BLaER1 treated with 17β-estradiol and CSF1 and Interleukin-3, amounts not matched to agents 10 nM and 100 nM (cell line): ENCODE data around the gene CNTNAP3B.
"Not testable (repeated sequence)": the region's sequence is repeated elsewhere in the genome, so short reads cannot be mapped to it uniquely, and the experiment has no call there.

Experiments
- H3K27ac ChIP-seq, 11 experiments: shearing (Covaris generic); formaldehyde crosslinking; 2 replicates each; pipeline ENCODE4 v1.8.1; 2022
- H3K27me3 ChIP-seq, 11 experiments: shearing (Covaris generic); formaldehyde crosslinking; 2 replicates each; pipeline ENCODE4 v1.8.1; 2022
- H3K36me3 ChIP-seq, 11 experiments: shearing (Covaris generic); formaldehyde crosslinking; 2 replicates each; pipeline ENCODE4 v1.8.1; 2022
- H3K4me1 ChIP-seq, 10 experiments: shearing (Covaris generic); formaldehyde crosslinking; 2 replicates each; pipeline ENCODE4 v1.8.1; 2022
- H3K4me2 ChIP-seq, 11 experiments: shearing (Covaris generic); formaldehyde crosslinking; 2 replicates each; pipeline ENCODE4 v1.8.1; 2022
- H3K4me3 ChIP-seq, 10 experiments: shearing (Covaris generic); formaldehyde crosslinking; 2 replicates each; pipeline ENCODE4 v1.8.1; 2022
- H3K9ac ChIP-seq, 11 experiments: shearing (Covaris generic); formaldehyde crosslinking; 2 replicates each; pipeline ENCODE4 v1.8.1; 2022
- H3K9me3 ChIP-seq, 11 experiments: shearing (Covaris generic); formaldehyde crosslinking; replicated peaks in 1 of 11; 2 replicates each; pipeline ENCODE4 v1.8.1; 2022
- H4K20me1 ChIP-seq, 11 experiments: shearing (Covaris generic); formaldehyde crosslinking; 2 replicates each; pipeline ENCODE4 v1.8.1; 2022

The CNTNAP3B gene

DNA sequence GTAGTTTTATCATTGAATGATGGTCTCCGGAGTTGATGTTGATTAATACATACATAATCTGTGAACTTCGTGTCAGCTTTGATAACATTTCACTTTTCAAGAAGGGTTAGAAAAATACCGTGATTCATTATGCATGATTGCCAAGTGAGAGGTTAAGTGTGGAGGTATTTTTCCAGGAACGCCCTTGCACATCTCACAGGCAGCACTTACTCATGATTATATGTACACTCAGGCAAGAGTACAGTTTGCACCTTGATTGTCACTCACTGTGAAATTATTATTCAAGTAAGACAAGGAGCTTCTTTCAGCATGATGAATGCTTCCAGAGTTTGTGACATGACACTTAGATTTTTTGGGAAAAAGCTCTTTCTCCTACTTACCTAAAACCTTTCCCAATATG, 223.7 kb downstream of the CNTNAP3B start:
- H3K9me3 ChIP-seq, H4K20me1 ChIP-seq: not testable (repeated sequence)

DNA sequence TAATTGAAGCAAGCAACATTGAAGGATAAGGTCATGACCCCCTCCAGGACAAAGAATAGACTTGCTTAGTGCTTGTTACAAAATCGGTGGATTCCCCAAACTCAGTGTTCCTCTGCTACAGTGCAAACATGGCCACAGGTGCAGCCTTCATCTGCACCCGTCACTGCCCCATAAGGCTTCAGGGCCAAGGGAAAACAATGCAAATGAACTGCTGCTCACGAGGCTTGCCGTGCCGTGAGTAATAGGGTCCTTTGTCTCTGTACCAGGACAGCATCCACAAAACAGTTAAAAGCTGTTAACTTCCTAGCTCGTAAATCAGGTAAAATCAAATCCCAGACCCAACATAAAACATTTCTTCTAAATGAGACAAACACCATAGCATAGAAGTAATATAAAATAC, 226.5 kb downstream of the CNTNAP3B start:
- H3K4me3 ChIP-seq, H3K4me1 ChIP-seq: not testable (repeated sequence)

More for the DNA sequence above, 223.7 kb downstream of the CNTNAP3B start:
- H3K27me3 ChIP-seq, H3K27ac ChIP-seq, H3K36me3 ChIP-seq, H3K9ac ChIP-seq, H3K4me3 ChIP-seq, H3K4me1 ChIP-seq, H3K4me2 ChIP-seq: not testable (repeated sequence)

DNA sequence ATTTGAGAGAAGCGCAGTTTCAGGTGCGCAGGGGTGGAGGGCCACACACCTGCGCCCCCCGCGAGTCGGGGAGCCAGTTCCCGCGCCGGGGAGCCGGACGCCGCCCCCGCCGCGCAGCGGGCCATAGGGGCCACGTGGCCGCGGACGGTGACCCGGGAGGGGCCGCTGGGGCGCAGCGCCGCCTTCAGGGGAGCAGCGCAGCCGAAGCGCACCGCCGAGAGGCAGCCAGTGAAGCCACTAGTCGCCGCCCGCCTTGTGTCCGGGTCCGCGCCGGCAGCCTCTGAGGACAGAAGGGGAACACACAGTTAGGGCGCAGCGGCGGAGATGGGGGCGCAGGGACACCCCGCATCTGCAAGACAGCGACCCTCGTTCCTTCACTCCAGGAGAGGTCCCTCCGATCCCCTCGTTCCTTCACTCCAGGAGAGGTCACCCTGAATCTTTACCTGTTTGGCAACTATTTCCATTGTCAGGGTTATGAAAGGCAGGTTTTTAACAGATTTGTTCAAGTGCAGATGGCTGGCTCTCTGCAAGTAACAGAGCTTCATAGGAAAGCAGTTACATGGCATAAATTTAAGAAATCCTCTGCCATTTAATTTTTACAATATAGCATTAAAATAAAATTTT, 230.4 kb downstream of the CNTNAP3B start:
- H3K27me3 ChIP-seq, H3K4me2 ChIP-seq, H3K4me3 ChIP-seq, H3K9me3 ChIP-seq, H3K27ac ChIP-seq, H3K36me3 ChIP-seq, H4K20me1 ChIP-seq, H3K4me1 ChIP-seq, H3K9ac ChIP-seq: not testable (repeated sequence)

More for the DNA sequence above, 226.5 kb downstream of the CNTNAP3B start:
- H4K20me1 ChIP-seq, H3K4me2 ChIP-seq, H3K9me3 ChIP-seq, H3K36me3 ChIP-seq, H3K27me3 ChIP-seq, H3K27ac ChIP-seq, H3K9ac ChIP-seq: not testable (repeated sequence)

DNA sequence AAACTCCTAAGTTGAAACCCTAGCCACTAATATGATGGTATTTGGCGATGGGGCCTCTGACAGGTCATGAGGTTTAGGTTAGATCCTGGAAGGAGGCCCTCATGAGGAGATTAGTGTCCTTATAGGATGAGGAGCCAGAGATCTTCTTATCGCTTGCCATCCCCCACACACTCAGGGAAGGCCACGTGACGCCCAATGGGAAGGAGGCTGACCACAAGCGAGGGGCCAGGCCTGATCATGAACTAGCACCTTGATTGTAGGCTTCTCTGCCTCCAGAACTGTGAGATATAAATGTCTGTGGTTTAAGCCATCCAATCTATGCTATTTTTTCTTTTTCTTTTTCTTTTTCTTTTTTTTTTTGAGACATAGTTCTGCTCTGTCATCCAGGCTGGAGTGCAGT, 254.7 kb downstream of the CNTNAP3B start:
- not testable (repeated sequence) for H3K4me1 ChIP-seq, H3K4me3 ChIP-seq, H3K36me3 ChIP-seq, H3K27ac ChIP-seq, H3K9ac ChIP-seq, H3K4me2 ChIP-seq, H4K20me1 ChIP-seq, H3K9me3 ChIP-seq, H3K27me3 ChIP-seq

DNA sequence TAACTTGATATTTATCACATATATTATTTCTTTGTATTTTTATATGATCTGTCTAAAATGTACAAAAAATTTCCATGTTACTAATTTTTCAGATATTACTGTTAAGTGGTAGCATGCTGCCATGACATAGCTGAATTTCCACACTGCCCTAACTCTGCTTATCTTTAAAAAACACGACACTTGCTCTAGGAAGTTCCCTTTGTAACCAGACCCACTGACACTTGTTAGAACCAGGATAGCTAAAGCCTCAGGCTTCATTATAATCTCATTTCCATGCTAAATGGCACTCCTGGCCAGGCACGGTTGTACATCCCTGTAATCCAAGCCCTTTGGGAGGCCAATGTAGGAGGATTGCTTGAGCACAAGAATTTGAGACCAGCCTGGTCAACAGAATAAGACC, 273.8 kb downstream of the CNTNAP3B start:
- not testable (repeated sequence) for H3K4me1 ChIP-seq, H3K9ac ChIP-seq, H3K36me3 ChIP-seq

DNA sequence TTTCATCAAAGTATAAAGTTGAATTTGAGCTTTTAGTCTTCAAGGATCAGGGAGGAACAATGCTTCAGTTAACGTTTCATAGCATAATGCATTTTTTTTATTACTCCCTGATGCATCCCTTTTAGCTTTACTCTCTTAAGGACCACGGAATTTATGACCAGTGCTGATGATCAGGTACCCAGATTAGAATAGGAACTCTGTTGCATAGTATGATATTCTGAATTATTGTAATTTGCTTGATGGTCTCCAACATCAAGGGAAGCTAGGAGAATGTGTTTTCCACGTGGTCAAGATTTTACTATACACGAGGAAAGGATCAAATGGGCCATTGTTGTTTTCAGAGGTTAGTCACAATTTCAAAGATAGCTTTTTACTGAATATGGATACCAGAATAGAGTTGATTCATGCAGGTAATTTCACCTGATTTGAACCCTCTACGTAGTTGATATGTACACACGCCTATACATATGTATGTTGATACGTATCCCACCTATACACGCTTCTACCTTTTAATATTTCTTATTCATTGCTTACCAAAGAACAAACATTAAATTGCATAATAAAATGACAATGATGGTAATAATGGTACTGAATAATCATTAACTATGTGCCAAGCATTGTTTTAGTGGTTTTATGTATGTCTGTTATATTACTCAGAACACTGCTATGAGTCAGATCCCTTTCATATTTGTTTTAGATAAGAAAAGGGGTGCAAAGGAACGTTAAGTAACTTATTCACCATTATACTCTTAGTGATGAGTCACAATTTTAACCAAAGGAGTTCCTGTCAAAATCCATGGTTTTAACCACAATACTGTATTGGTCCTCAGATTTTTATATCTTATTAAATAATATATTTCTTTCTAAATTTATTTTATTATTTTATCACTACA, 277.1 kb downstream of the CNTNAP3B start:
- H3K9me3 ChIP-seq, H3K4me3 ChIP-seq, H3K27me3 ChIP-seq, H3K4me1 ChIP-seq, H3K27ac ChIP-seq, H3K4me2 ChIP-seq, H3K36me3 ChIP-seq, H4K20me1 ChIP-seq, H3K9ac ChIP-seq: not testable (repeated sequence)

More for the DNA sequence above, 273.8 kb downstream of the CNTNAP3B start:
- not testable (repeated sequence) for H3K4me3 ChIP-seq, H3K9me3 ChIP-seq, H3K27ac ChIP-seq, H4K20me1 ChIP-seq, H3K27me3 ChIP-seq, H3K4me2 ChIP-seq

DNA sequence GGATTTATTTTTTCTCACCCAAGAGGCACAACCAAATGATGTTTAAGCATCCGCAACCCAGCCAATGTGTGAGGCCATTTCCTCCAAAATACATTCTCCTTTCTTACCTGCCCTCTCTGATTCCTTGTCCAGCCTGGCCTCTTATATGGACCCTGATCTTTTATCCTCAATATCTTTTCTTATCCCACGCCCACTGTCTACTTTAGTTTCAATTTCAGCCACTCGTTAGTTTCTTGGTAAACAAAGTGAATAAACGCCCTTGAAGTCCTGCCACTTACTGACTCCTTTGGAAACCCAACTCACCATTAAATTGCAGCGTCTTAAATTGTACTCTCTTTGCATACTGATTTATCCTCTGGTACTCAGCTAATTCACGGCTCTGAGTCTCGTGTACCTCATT, 281.4 kb downstream of the CNTNAP3B start:
- not testable (repeated sequence) for H3K36me3 ChIP-seq, H3K27me3 ChIP-seq, H3K27ac ChIP-seq, H3K4me1 ChIP-seq, H3K9me3 ChIP-seq, H3K4me3 ChIP-seq, H4K20me1 ChIP-seq, H3K4me2 ChIP-seq, H3K9ac ChIP-seq
